Calu3 (cell line): ENCODE data around the gene RAD51B. TPM values are rescaled to one million over a fixed set of nuclear protein-coding genes. Genes with fewer than 3 reads are reported as not detected.

Source experiments
- BruUV-seq: library from RNA; stranded (reverse); fragments of 400-500 nt; replicated peaks from 2 replicates; lab custom pipeline; 2021; lab: Mats Ljungman, UMichigan
- CTCF ChIA-PET: fragments of 300-600 bp; sonication (Branson Sonifier 250); formaldehyde crosslinking; loops from one replicate; lab custom pipeline; 2022; ENCODE audit warnings: antibody characterized with exemption; lab: Charles Lee
- DNase-seq: peaks from one replicate; pipeline ENCODE4 v3.0.0; 2022
- H3K27ac Mint-ChIP-seq: one replicate; pipeline ENCODE4 v1.8.0; 2022; ENCODE audit warnings: mixed read lengths; ENCODE audit not compliant: unreplicated experiment
- H3K27me3 Mint-ChIP-seq: one replicate; pipeline ENCODE4 v1.8.0; 2022; ENCODE audit warnings: mixed read lengths; ENCODE audit not compliant: unreplicated experiment
- H3K36me3 Mint-ChIP-seq: one replicate; pipeline ENCODE4 v1.8.0; 2022; ENCODE audit warnings: mild to moderate bottlenecking, moderate library complexity, mixed read lengths; ENCODE audit not compliant: insufficient read depth, unreplicated experiment
- H3K4me1 Mint-ChIP-seq: one replicate; pipeline ENCODE4 v1.8.0; 2022; ENCODE audit warnings: mild to moderate bottlenecking, low read depth, mixed read lengths; ENCODE audit not compliant: unreplicated experiment
- H3K4me3 Mint-ChIP-seq: one replicate; pipeline ENCODE4 v1.8.0; 2022; ENCODE audit warnings: mild to moderate bottlenecking, low read depth, moderate library complexity, mixed read lengths; ENCODE audit not compliant: unreplicated experiment
- H3K9me3 Mint-ChIP-seq: one replicate; pipeline ENCODE4 v1.8.0; 2022; ENCODE audit warnings: low read depth, mixed read lengths; ENCODE audit not compliant: unreplicated experiment
- CTCF ChIP-seq: fragments of 200-600 bp; IDR thresholded peaks from one replicate; pipeline ENCODE4 v1.8.0; 2022; ENCODE audit warnings: antibody characterized with exemption; ENCODE audit not compliant: unreplicated experiment
- intact Hi-C: fragments of 100-400 bp; cut with micrococcal nuclease; formaldehyde crosslinking; loops from one replicate; pipeline ENCODE4 v1.10.0; 2022; ENCODE audit not compliant: unreplicated experiment
- total RNA-seq: library from RNA; stranded (reverse); gene quantifications from 2 replicates; pipeline ENCODE4 v1.2.3, GENCODE V29; 2022

The RAD51B gene
- total RNA-seq, 1 experiment from 2014 or later: 24.7 TPM

GRCh38 chr14:68062651-68063050 is 243.1 kb downstream of the RAD51B start:
- Mint-ChIP-seq H3K27me3 (no peaks in the 10 kb centered on the region), H3K36me3 (no peaks in the 10 kb centered on the region), H3K27ac (no peak overlapping the region), H3K4me1 (no peaks in the 10 kb centered on the region), H3K4me3 (no peak overlapping the region), H3K9me3 (peaks cover 5% of the 10 kb centered on the region)
- CTCF ChIA-PET: interaction anchor here (0.7 kb wide), 1 partner anchor 68 kb away, joined by 3 read pairs; no protein-coding TSS in a partner anchor
- intact Hi-C loops: no loop called here
- no peak for TF ChIP-seq CTCF
- DNase-seq: no peak
- BruUV-seq: no TSS peak

- Mint-ChIP-seq H3K36me3 (no peaks in the 10 kb centered on the region), H3K4me1 (no peaks in the 10 kb centered on the region), H3K27ac (no peak overlapping the region), H3K9me3 (peaks cover 5% of the 10 kb centered on the region), H3K27me3 (no peaks in the 10 kb centered on the region), H3K4me3 (no peak overlapping the region)
- DNase-seq: no peak
- CTCF ChIA-PET: no interaction called here
- no peak for TF ChIP-seq CTCF
- no TSS peak for BruUV-seq
- intact Hi-C loops: no loop called here
These were observed 245.7 kb downstream of the RAD51B start for GRCh38 chr14:68065322-68065721.

- no peak for TF ChIP-seq CTCF
- Mint-ChIP-seq H3K4me3 (no peak overlapping the region), H3K27me3 (no peaks in the 10 kb centered on the region), H3K4me1 (peaks cover 9% of the 10 kb centered on the region), H3K9me3 (peaks cover 22% of the 10 kb centered on the region), H3K27ac (no peak overlapping the region), H3K36me3 (no peaks in the 10 kb centered on the region)
- DNase-seq: no peak
- BruUV-seq: no TSS peak
- CTCF ChIA-PET: no interaction called here
- intact Hi-C loops: no loop called here
These were observed 255.3 kb downstream of the RAD51B start for GRCh38 chr14:68074765-68075381.

- BruUV-seq: no TSS peak
- CTCF ChIA-PET: no interaction called here
- no peaks in the 10 kb centered on the region for H3K27me3 Mint-ChIP-seq
- H3K4me1 Mint-ChIP-seq: peaks cover 9% of the 10 kb centered on the region
- H3K4me3 Mint-ChIP-seq: no peak overlapping the region
- TF ChIP-seq CTCF: no peak
- intact Hi-C loops: no loop called here
- H3K36me3 Mint-ChIP-seq: no peaks in the 10 kb centered on the region
- DNase-seq: no peak
- H3K9me3 Mint-ChIP-seq: peaks cover 22% of the 10 kb centered on the region
- H3K27ac Mint-ChIP-seq: no peak overlapping the region
These were observed 255.9 kb downstream of the RAD51B start for GRCh38 chr14:68075382-68076029.
